Measurements from ENCODE around the gene RTL5. TPM values are rescaled to one million over a fixed set of nuclear protein-coding genes. Genes with fewer than 3 reads are reported as not detected.

RTL5 gene
- total and polyA plus RNA-seq, 10 of the 15 experiments (the other 5 are each of a cell fraction or from before 2014, with no cell fraction given), result under 0.01 to 0.10 (median 0.03) TPM; not detected in 5

DNA sequence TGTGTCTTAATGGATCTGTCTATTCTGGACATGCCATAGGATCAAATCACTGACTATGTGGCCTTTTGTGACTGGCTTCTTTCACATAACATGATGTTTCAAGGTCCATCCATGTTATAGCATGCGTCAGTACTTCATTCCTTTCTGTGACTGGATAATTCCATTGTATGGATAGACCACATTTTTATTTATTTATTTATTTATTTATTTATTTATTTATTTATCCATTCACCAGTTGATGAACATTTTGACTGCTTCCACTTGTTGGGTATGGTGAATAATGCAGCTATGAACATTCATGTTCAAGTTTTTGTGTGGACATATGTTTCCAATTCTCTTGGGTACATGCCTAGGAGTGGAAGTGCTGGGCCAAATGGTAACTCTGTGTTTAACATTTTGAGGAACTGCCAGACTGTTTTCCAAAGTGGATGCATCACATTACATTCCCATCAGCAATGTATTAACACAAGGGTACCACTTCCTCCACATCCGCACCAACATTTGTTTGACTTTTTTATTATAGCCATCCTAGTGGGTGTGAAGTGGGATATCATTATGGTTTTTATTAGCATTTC is 14.0 kb downstream of the RTL5 start:
- H3K4me3 ChIP-seq, result no peak overlapping the region
- no peaks in the 10 kb centered on the region for H3K79me2 ChIP-seq (ENCODE audit: control insufficient read depth, insufficient read depth, low read length)
- ATAC-seq (no peak), FAIRE-seq (no peak), DNase-seq (ENCODE audit: low read depth, low spot score) (no peak)
- H3K9ac ChIP-seq (ENCODE audit: control insufficient read depth, insufficient read depth, low read length), result no peak overlapping the region
- no peaks in the 10 kb centered on the region for H3K4me1 ChIP-seq (ENCODE audit: control insufficient read depth, insufficient read depth, low read length)
- no peaks in the 10 kb centered on the region for H3K36me3 ChIP-seq (ENCODE audit: control insufficient read depth in 2 of 2, insufficient read depth in 2 of 2, low read length in 1 of 2)
- RAD21 ChIA-PET (ENCODE audit: unreplicated experiment), result no interaction called here
- H2AFZ ChIP-seq (ENCODE audit: control insufficient read depth, low read depth, low read length), result no peak overlapping the region
- H3K9me3 ChIP-seq (replicated peaks; ENCODE audit: control insufficient read depth, insufficient read depth, low read length), result no peaks in the 10 kb centered on the region
- no peak overlapping the region for H3K27ac ChIP-seq (ENCODE audit: control insufficient read depth, insufficient read depth)
- POLR2A ChIA-PET, result no interaction called here
- SMC1A ChIA-PET (ENCODE audit: uncharacterized antibody, unreplicated experiment), result no interaction called here
- BruUV-seq (replicated peaks), result no TSS peak
- CTCF ChIA-PET, result no interaction called here
- 87% methylated on average over 2 of the region's 2 CpGs for WGBS (ENCODE audit: insufficient coverage, insufficient replicate concordance, low lambda C conversion rate, missing lambda C conversion rate)
- in situ Hi-C loops (cut with MboI) (no loop called here), intact Hi-C loops (cut with micrococcal nuclease; ENCODE audit: unreplicated experiment) (no loop called here)
- no peak overlapping the region for H3K4me2 ChIP-seq (ENCODE audit: control insufficient read depth, insufficient read depth)
- TF ChIP-seq ETV6 (conservative IDR thresholded peaks at IDR 0.05 in 1 of 2, IDR thresholded peaks at IDR 0.05 in 1 of 2; ENCODE audit: borderline replicate concordance in 1 of 2, low read depth in 1 of 2) (no peak), ESRRA (IDR thresholded peaks at IDR 0.05; ENCODE audit: low read length) (no peak), SIX5 (IDR thresholded peaks at IDR 0.05; ENCODE audit: low read depth, low read length, severe bottlenecking) (no peak), SIN3A (IDR thresholded peaks at IDR 0.05; ENCODE audit: low read depth, low read length) (no peak)
- TF ChIP-seq, protein P1, sequence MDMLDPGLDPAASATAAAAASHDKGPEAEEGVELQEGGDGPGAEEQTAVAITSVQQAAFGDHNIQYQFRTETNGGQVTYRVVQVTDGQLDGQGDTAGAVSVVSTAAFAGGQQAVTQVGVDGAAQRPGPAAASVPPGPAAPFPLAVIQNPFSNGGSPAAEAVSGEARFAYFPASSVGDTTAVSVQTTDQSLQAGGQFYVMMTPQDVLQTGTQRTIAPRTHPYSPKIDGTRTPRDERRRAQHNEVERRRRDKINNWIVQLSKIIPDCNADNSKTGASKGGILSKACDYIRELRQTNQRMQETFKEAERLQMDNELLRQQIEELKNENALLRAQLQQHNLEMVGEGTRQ (IDR thresholded peaks at IDR 0.05; ENCODE audit: borderline replicate concordance, low read depth, low read length), result no peak
- TF ChIP-seq, protein P2, sequence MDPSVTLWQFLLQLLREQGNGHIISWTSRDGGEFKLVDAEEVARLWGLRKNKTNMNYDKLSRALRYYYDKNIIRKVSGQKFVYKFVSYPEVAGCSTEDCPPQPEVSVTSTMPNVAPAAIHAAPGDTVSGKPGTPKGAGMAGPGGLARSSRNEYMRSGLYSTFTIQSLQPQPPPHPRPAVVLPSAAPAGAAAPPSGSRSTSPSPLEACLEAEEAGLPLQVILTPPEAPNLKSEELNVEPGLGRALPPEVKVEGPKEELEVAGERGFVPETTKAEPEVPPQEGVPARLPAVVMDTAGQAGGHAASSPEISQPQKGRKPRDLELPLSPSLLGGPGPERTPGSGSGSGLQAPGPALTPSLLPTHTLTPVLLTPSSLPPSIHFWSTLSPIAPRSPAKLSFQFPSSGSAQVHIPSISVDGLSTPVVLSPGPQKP (IDR thresholded peaks at IDR 0.05; ENCODE audit: low read depth, low read length), result no peak
- H4K20me1 ChIP-seq (ENCODE audit: control insufficient read depth, insufficient read depth), result no peaks in the 10 kb centered on the region
- peaks cover 0 to 3% of the 10 kb centered on the region in 2 experiments; a peak in 3 of 4 replicates for H3K27me3 ChIP-seq (replicated peaks in 1 of 2; ENCODE audit: control insufficient read depth in 2 of 2, insufficient read depth in 2 of 2, low read length in 1 of 2)

All from GM12878 (cell line).